Brain microvascular endothelial cell (primary cell): Measurements from ENCODE around the gene EQTN.

Experiments used
- DNase-seq: peaks from one replicate; pipeline ENCODE4 v3.0.0-alpha.2; 2020
- H3K27ac ChIP-seq: fragments of 250-450 bp; sonication (Bioruptor Pico); 2 replicates; pipeline ENCODE4 v1.5.1; 2020; ENCODE audit warnings: mild to moderate bottlenecking, moderate library complexity
- H3K27me3 ChIP-seq: fragments of 250-450 bp; sonication (Bioruptor Pico); replicated peaks from 2 replicates; pipeline ENCODE4 v1.5.1; 2020; ENCODE audit warnings: mild to moderate bottlenecking
- H3K36me3 ChIP-seq: fragments of 250-450 bp; sonication (Bioruptor Pico); replicated peaks from 2 replicates; pipeline ENCODE4 v1.5.1; 2020; ENCODE audit warnings: mild to moderate bottlenecking
- H3K4me3 ChIP-seq: 2 replicates; pipeline ENCODE4 v1.5.1; 2011; ENCODE audit warnings: low read depth, mild to moderate bottlenecking, control low read depth, low read length, moderate library complexity
- in situ Hi-C: cut with HindIII; loops from 2 replicates; pipeline ENCODE4 v1.10.0; 2017; ENCODE audit warnings: low sequenced_read_pairs, low pct_ligation_motif_present
- TF ChIP-seq, protein P1 (sequence below): IDR thresholded peaks from 2 replicates; pipeline ENCODE4 v1.5.1; 2011; ENCODE audit warnings: low read depth, mild to moderate bottlenecking, moderate library complexity, low read length, control low read depth, inconsistent platforms; ENCODE audit errors: missing control alignments

The EQTN gene

DNA sequence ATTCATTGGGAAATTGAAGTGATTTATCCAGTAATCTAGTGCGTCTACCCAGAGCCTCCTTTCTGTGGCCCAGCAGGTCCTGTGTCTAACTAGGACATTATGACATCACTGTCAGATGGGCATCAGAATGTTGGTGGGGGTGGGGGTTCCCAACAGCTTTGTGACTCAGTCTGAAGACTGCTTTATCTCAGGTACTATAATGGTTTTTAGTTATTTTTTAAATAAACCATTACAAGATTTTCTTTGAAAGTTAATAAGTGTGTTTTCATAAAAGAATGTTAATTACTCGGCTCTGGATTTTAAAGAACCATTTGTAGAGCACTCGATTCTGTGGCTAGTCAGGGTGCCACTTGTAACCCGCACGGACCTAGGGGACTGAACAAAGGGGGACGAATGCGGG is at the start of gene EQTN:
Gene EQTN (minus strand): TSS at position 101 of the 400 bp plus-strand sequence. CDS start 95 bp downstream, at position 6.
- H3K36me3 ChIP-seq = no peaks in the 10 kb centered on the region
- in situ Hi-C loops = no loop called here
- TF ChIP-seq, protein P1, sequence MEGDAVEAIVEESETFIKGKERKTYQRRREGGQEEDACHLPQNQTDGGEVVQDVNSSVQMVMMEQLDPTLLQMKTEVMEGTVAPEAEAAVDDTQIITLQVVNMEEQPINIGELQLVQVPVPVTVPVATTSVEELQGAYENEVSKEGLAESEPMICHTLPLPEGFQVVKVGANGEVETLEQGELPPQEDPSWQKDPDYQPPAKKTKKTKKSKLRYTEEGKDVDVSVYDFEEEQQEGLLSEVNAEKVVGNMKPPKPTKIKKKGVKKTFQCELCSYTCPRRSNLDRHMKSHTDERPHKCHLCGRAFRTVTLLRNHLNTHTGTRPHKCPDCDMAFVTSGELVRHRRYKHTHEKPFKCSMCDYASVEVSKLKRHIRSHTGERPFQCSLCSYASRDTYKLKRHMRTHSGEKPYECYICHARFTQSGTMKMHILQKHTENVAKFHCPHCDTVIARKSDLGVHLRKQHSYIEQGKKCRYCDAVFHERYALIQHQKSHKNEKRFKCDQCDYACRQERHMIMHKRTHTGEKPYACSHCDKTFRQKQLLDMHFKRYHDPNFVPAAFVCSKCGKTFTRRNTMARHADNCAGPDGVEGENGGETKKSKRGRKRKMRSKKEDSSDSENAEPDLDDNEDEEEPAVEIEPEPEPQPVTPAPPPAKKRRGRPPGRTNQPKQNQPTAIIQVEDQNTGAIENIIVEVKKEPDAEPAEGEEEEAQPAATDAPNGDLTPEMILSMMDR = no peak
- no peak within 1 kb of the TSS for H3K4me3 ChIP-seq
- DNase-seq = no peak
- H3K27me3 ChIP-seq = no peaks in the 10 kb centered on the region
- no peak within 1 kb of the TSS for H3K27ac ChIP-seq

DNA sequence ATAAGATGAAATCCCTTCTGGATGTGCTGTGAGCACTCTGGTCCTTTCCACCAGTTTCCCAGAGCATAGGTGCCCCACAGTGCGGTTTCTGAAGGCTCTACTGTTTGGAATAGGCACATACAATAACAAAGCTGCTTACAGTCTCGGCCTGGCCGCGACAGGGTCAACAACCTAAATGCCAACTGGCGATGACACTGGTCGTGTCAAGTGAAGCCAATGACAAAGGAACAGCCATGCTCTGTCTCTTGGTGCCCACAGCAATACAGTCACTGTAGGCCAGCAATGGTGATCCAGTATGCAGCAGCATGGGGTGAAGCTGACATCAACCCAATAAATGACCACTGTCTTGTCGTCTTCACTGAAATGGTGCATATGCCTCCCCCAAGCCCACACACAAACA is 47.8 kb upstream of the EQTN start:
- TF ChIP-seq, protein P1 = no peak
- no peaks in the 10 kb centered on the region for H3K36me3 ChIP-seq
- H3K4me3 ChIP-seq = no peak overlapping the region
- H3K27ac ChIP-seq = no peak overlapping the region
- DNase-seq = no peak
- in situ Hi-C loops = loop anchor here (25.0 kb wide), 1 partner anchor 168 kb away; the partner anchor contains the start of gene IFNK
- no peaks in the 10 kb centered on the region for H3K27me3 ChIP-seq

DNA sequence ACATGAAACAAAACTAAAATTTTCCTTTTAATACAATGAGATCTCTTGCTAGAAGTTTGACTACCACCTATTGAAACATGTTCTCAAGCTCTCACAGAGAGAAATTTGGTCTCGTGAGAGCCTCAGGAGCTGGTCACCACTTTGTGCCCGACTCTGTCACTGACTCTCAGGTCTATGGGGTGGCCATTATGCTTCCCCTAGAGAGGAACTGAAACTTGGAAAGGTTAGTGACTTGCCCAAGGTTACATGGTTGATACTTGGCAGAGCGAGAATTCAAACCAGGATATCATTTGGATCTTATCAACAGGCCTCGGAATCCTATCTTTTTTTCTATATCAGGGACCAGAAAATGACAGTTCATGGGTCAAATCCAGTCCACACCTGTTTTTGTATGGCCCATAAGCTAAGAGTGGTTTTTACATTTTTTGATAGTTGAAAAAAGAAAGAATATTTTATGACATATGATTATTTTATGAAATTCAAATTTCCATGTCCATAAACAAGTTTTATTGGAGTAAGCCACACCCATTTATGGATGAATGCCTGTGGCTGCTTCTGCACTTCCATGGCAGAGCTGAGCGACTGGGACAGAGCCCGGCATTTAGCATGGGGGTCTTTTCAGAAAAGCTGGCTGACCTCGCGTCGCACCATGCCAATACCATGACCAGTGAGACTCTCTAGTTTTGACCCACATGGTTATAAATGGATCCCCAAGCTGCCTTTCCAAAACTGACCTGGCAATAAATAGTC is 44.8 kb upstream of the EQTN start:
- no peaks in the 10 kb centered on the region for H3K27me3 ChIP-seq

DNA sequence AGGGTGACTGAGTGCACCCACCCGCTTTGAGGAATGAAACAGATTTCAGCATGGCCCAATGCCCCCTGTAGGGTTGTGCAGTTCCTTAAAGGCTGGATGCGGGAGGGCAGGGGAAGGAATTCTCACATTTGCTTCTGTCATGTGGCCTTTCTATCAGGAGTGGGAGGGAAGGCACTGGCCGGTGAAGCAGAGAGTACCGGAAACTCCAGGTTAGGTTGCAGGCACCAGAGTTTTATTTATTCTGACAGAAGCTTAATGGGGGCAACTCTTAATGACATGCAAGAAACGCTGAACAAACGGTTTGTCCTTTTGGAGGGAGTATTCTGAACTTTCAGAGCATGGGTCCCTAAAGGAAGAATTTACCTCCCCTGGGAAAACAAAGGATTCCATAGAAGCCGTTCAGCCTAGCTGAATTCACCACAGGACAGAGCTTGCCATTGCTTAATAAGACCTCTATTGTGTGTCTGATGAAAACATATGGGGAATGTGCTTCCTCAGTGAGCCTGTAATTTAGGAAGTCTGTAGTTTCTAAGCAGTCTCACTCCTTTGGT is 44.1 kb upstream of the EQTN start:
- Histone ChIP-seq H3K36me3 (no peaks in the 10 kb centered on the region), H3K4me3 (no peak overlapping the region), H3K27me3 (no peaks in the 10 kb centered on the region), H3K27ac (no peak overlapping the region)
- TF ChIP-seq, protein P1 = no peak
- in situ Hi-C loops = loop anchor here (25.0 kb wide), 1 partner anchor 171 kb away; the partner anchor contains the start of gene IFNK
- no peak for DNase-seq

More for the DNA sequence above, 44.8 kb upstream of the EQTN start:
- Histone ChIP-seq H3K27ac (no peak overlapping the region), H3K36me3 (no peaks in the 10 kb centered on the region), H3K4me3 (no peak overlapping the region)
- TF ChIP-seq, protein P1 = no peak
- in situ Hi-C loops = loop anchor here (25.0 kb wide), 1 partner anchor 171 kb away; the partner anchor contains the start of gene IFNK
- DNase-seq = no peak

DNA sequence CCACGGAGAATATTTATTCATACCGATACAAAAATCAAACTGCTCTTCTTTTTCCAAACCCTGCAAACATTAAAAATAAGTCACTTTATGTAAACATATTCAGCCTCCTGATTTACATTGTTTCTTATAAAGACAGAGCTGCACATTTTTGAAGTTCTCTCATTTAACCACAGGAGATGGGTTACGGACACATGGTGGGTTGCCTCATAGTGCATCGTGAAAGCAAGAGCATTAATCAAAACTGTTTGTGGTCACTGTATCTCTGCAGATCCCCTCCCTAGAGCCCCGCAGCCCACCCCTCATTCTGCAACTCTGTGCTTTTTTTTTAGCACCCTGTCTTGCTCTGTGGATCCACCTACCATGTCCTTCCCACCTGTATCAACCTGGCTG is 43.3 kb upstream of the EQTN start:
- in situ Hi-C loops = loop anchor here (25.0 kb wide), 1 partner anchor 172 kb away; the partner anchor contains the start of gene IFNK
- DNase-seq = no peak
- Histone ChIP-seq H3K4me3 (no peak overlapping the region), H3K27ac (no peak overlapping the region), H3K36me3 (no peaks in the 10 kb centered on the region), H3K27me3 (no peaks in the 10 kb centered on the region)
- TF ChIP-seq, protein P1 = no peak
